HEK293T (cell line): ENCODE data around the gene ITPRIP.

Source experiments
- CTCF ChIA-PET: fragments of 350-600 bp; formaldehyde crosslinking; extraction: SDS; loops from one replicate; lab custom pipeline; 2021; ENCODE audit warnings: antibody characterized with exemption, inconsistent platforms; lab: Yijun Ruan, JAX
- POLR2A ChIA-PET: fragments of 350-600 bp; formaldehyde crosslinking; extraction: SDS; loops from one replicate; lab custom pipeline; 2020; ENCODE audit warnings: antibody characterized with exemption, inconsistent platforms; lab: Yijun Ruan, JAX
- DNase-seq: peaks from one replicate; pipeline ENCODE4 v3.0.0; 2012; ENCODE audit warnings: mixed read lengths; ENCODE audit errors: extremely low spot score
- ARNT ChIP-seq: fragments of 450-650 bp; IDR thresholded peaks from 2 replicates; pipeline ENCODE4 v1.6.1; 2017; ENCODE audit warnings: mild to moderate bottlenecking
- BHLHE40 ChIP-seq: fragments of 450-650 bp; IDR thresholded peaks from 2 replicates; pipeline ENCODE4 v1.6.1; 2016; ENCODE audit warnings: mild to moderate bottlenecking, moderate library complexity, borderline replicate concordance
- CTBP1 ChIP-seq: fragments of 450-650 bp; IDR thresholded peaks from 2 replicates; pipeline ENCODE4 v1.6.1; 2016; ENCODE audit warnings: borderline replicate concordance
- ELF4 ChIP-seq: fragments of 450-650 bp; IDR thresholded peaks from 2 replicates; pipeline ENCODE4 v1.6.1; 2017; ENCODE audit warnings: antibody characterized with exemption
- FOXA1 ChIP-seq: fragments of 450-650 bp; IDR thresholded peaks from 2 replicates; pipeline ENCODE4 v1.6.1; 2016; ENCODE audit warnings: mild to moderate bottlenecking
- FOXK2 ChIP-seq: fragments of 450-650 bp; IDR thresholded peaks from 2 replicates; pipeline ENCODE4 v1.6.1; 2016; ENCODE audit warnings: mild to moderate bottlenecking
- FOXM1 ChIP-seq: fragments of 450-650 bp; IDR thresholded peaks from 2 replicates; pipeline ENCODE4 v1.6.1; 2017; ENCODE audit warnings: mild to moderate bottlenecking, borderline replicate concordance
- HDGF ChIP-seq: fragments of 450-650 bp; IDR thresholded peaks from 2 replicates; pipeline ENCODE4 v1.6.1; 2017; ENCODE audit warnings: antibody characterized with exemption, borderline replicate concordance
- L3MBTL2 ChIP-seq: fragments of 450-650 bp; conservative IDR thresholded peaks from 2 replicates; pipeline ENCODE4 v1.6.1; 2016; ENCODE audit warnings: mild to moderate bottlenecking
- LEF1 ChIP-seq: fragments of 450-650 bp; IDR thresholded peaks from 2 replicates; pipeline ENCODE4 v1.6.1; 2017; ENCODE audit warnings: mild to moderate bottlenecking, borderline replicate concordance
- NFRKB ChIP-seq: fragments of 450-650 bp; IDR thresholded peaks from 2 replicates; pipeline ENCODE4 v1.6.1; 2016; ENCODE audit warnings: mild to moderate bottlenecking, moderate library complexity
- SP1 ChIP-seq: fragments of 450-650 bp; IDR thresholded peaks from 2 replicates; pipeline ENCODE4 v1.6.1; 2017
- SUZ12 ChIP-seq: fragments of 450-650 bp; IDR thresholded peaks from 2 replicates; pipeline ENCODE4 v1.6.1; 2016; ENCODE audit warnings: mild to moderate bottlenecking
- TARDBP ChIP-seq: fragments of 450-650 bp; IDR thresholded peaks from 2 replicates; pipeline ENCODE4 v1.6.1; 2016
- ZNF384 ChIP-seq: fragments of 450-650 bp; IDR thresholded peaks from 2 replicates; pipeline ENCODE4 v1.6.1; 2016
- TF ChIP-seq, protein P1 (sequence below): fragments of 450-650 bp; IDR thresholded peaks from 2 replicates; pipeline ENCODE4 v1.6.1; 2016

The ITPRIP gene

DNA sequence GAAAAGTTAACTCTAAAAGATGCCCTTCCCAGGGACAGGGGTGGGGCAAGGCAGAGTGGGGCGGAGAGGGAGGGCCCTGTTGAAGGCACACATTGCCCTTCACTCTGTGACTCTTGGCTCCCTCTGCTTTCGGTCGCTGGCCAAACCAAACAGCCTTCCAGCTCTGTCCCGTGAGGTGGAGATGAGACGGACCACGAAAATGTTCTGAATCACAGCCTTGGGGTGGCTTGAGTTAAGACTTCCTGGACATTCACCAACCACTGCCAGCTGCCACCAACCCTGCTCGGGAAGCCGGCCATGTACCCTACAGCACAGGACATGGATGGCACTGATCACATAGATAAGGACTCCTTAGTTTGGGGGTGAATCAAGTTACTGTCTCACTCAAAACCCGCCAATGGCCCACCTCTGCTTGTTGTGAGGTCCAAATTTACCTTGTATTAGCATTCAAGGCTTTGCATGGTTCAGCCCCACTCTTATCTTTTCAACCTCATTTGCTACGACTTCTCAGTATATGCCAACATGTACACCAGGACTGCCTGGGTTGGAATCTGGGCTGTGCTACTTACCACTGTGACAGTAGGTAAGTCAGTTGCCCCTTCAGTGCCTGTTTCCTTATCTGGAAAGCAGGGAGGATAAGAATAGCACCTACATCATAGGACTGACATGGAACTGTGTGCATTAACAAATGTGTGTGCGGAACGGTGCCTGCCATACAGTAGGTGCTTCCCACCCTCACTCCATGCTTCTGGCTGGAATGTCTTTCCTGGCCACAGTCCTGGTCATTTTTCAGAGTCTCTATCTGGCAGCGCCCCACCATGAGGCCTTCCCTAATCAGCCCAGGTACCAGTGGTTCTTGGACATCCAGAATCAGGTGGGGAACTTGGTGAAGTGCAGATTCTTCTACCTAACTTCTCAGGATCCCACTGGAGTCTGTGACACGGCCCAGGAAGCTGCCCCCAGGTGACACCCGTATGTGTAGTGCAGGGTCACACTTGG lies 28.0 kb downstream of the ITPRIP start:
- DNase-seq: no peak
- CTCF ChIA-PET: interaction anchor here (1.3 to 2.2 kb wide), 5 partner anchors 11 to 43 kb away, joined by 4 to 11 read pairs (median 4); partner anchors contain the start of genes CFAP58 and ITPRIP
- POLR2A ChIA-PET: interaction anchor here (0.8 kb wide), 1 partner anchor 41 kb away, joined by 3 read pairs; the partner anchor contains the start of gene GSTO2

DNA sequence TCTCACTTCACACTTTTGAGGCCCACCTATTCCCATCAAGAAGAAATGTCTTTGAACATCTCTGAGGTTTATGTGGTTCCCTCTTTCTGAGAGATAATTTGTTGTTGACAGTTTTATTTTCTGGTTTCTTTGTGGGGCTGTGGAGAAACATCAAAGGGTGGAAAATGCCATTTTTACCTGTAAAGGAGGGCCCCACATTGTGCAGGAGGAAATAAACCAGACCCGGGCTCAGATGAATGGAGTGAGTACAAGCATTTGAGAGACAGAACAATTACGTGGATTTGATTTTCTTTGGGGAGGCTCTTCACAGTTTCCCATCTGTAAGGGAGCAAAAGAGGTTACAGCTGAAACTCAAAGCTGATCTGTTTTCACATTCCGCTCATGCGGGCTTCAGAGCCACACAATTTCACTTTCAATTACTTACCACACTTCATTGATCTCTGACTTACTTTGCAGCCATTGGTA lies 29.8 kb downstream of the ITPRIP start:
- ChIA-PET POLR2A (no interaction called here), CTCF (interaction anchor here (3.5 kb wide), 1 partner anchor 43 kb away, joined by 29 read pairs; no protein-coding TSS in a partner anchor)
- no peak for TF ChIP-seq HDGF
- TF ChIP-seq FOXM1: no peak
- TF ChIP-seq TARDBP: no peak
- TF ChIP-seq FOXK2: no peak
- TF ChIP-seq, protein P1, sequence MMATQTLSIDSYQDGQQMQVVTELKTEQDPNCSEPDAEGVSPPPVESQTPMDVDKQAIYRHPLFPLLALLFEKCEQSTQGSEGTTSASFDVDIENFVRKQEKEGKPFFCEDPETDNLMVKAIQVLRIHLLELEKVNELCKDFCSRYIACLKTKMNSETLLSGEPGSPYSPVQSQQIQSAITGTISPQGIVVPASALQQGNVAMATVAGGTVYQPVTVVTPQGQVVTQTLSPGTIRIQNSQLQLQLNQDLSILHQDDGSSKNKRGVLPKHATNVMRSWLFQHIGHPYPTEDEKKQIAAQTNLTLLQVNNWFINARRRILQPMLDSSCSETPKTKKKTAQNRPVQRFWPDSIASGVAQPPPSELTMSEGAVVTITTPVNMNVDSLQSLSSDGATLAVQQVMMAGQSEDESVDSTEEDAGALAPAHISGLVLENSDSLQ: no peak
- no peak for TF ChIP-seq BHLHE40
- no peak for TF ChIP-seq ZNF384
- no peak for TF ChIP-seq ELF4
- no peak for TF ChIP-seq CTBP1
- TF ChIP-seq L3MBTL2: no peak
- TF ChIP-seq FOXA1: no peak
- TF ChIP-seq ARNT: no peak
- no peak for TF ChIP-seq NFRKB
- no peak for TF ChIP-seq SP1
- no peak for TF ChIP-seq SUZ12
- no peak for TF ChIP-seq LEF1
- DNase-seq: no peak

More for the DNA sequence above, 28.0 kb downstream of the ITPRIP start:
- TF ChIP-seq FOXK2 (no peak), BHLHE40 (no peak), SP1 (no peak), HDGF (no peak), ZNF384 (no peak), TARDBP (no peak), LEF1 (no peak), FOXM1 (no peak)
- TF ChIP-seq, protein P1: no peak

DNA sequence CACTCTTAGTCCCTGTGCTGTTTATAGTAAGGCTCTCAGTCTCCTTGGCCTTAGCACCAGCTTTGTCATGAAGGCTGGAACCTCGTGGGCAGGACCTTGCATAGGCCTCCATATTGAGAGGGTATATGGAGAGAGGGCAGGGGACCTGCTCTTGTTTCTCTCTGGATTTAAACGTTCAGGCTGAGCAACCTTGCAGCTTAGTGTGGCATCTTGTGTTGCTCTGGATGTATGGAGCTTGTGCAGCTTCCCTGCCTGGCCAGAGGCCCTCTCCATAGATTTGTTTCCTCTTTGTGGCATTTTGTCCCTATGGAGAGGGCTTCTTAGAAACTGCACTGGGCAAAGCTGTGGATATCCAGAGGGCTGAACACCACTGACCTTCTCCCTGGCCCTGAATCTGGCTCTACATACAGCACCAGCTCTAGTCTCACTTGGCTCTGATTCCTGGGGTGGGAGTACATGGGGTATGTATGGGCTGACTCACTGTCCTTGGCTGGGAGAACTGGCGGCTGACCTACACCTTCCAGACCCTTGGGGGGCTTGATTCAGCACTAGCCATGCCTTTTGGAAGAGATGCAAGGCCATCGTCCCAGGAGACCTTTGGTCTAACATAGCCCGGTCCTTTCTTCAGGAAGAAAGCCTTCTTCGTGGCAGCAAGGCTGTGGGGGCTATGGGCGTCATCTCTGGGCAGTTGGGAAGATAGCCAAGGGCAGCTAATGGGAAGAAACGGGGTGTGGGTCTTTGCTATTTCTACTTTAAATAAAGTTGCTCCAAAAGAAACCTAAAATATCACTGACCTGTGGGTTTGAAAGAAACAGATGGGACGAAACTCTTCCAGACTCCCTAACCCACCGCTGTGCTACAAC lies 30.5 kb downstream of the ITPRIP start:
- no peak for DNase-seq
- ChIA-PET POLR2A (no interaction called here), CTCF (interaction anchor here (1.3 to 3.5 kb wide), 4 partner anchors 9 to 46 kb away, joined by 5 to 29 read pairs (median 16); partner anchors contain the start of gene CFAP58)
- TF ChIP-seq HDGF (no peak), L3MBTL2 (no peak), SUZ12 (no peak), FOXA1 (no peak), ELF4 (no peak), FOXM1 (no peak), LEF1 (no peak), FOXK2 (no peak)

DNA sequence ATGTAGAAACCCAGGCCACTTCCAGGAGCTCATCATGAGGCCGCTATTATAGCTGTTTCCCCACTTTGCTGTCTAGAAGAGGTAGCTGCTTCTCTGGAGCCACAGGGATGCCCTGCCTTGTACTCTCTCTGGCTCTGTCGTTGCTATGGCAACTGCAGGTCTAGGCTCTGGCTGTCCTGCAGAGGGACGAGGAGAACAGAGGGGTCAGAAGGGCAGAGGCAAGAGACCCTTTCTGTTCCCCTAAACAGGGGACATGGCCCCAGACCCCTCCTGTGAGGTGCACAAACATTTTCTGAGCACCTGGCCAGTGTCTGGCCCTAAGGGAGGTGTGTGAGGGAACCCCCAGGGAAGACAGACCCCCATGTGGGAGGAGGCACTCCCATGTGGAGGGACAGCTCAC lies 31.4 kb downstream of the ITPRIP start:
- ChIA-PET POLR2A (interaction anchor here (1.2 kb wide), 1 partner anchor 45 kb away, joined by 3 read pairs; no protein-coding TSS in a partner anchor), CTCF (interaction anchor here (0.6 to 3.5 kb wide), 9 partner anchors 8 to 46 kb away, joined by 3 to 29 read pairs (median 7); partner anchors contain the start of gene CFAP58)
- TF ChIP-seq SUZ12 (no peak), L3MBTL2 (no peak), FOXA1 (no peak), LEF1 (no peak), TARDBP (no peak), SP1 (no peak), FOXK2 (no peak), BHLHE40 (no peak), ZNF384 (no peak), FOXM1 (no peak), CTBP1 (no peak), NFRKB (no peak), ELF4 (no peak), ARNT (no peak), HDGF (no peak)
- TF ChIP-seq, protein P1: no peak
- DNase-seq: no peak

DNA sequence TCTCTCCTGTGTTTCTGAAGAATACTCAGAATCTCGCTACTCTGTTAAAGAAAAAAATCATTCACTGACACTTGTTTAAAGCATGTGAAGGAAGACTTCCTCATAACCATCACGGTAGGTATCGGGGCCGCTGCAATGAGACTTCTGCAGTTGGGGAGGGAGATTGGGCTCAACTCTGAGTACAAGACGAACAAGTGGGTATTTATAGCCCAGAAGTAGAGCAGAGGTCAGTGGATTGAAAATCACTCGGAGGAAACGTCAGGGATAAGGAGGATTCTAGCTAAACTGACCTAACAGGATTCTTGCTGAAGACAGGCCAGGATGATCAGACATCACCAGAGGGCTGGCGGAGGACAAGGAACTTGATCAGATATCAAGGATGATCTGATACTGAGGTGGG lies 33.3 kb downstream of the ITPRIP start:
- TF ChIP-seq CTBP1 (no peak), ZNF384 (no peak), FOXM1 (no peak), L3MBTL2 (no peak)
- TF ChIP-seq, protein P1: no peak

More for the DNA sequence above, 33.3 kb downstream of the ITPRIP start:
- ChIA-PET CTCF (interaction anchor here (1.0 to 3.5 kb wide), 10 partner anchors 9 to 48 kb away, joined by 5 to 29 read pairs (median 10); partner anchors contain the start of genes CFAP58 and ITPRIP), POLR2A (interaction anchor here (1.5 kb wide), 1 partner anchor 33 kb away, joined by 3 read pairs; the partner anchor contains the start of gene ITPRIP)
- DNase-seq: no peak
